ENCODE measurements around the gene RETN.

RETN gene

GRCh38 chr19:7699417-7700401, 30.9 kb downstream of the RETN start:
- Histone ChIP-seq H3K4me1 (ENCODE audit: control insufficient read depth, low read length) (peaks cover 26% of the 10 kb centered on the region), H3K79me2 (ENCODE audit: control insufficient read depth, low read length) (no peaks in the 10 kb centered on the region), H3K27me3 (ENCODE audit: control insufficient read depth, low read length) (peaks cover 75% of the 10 kb centered on the region), H3K4me3 (ENCODE audit: low read length) (no peak overlapping the region), H3K27ac (ENCODE audit: low read depth, low read length) (no peak overlapping the region), H3F3A (ENCODE audit: control insufficient read depth, insufficient read depth) (peaks cover 7% of the 10 kb centered on the region; the same call in 1 of the 2 replicates), H3K4me2 (ENCODE audit: low read length) (no peak overlapping the region), H4K20me1 (ENCODE audit: control insufficient read depth, insufficient read depth, low read depth, low read length) (peaks cover 4% of the 10 kb centered on the region; the same call in 1 of the 2 replicates), H3K9me3 (ENCODE audit: control insufficient read depth, insufficient read depth, low read length) (no peaks in the 10 kb centered on the region), H3K9me2 (replicated peaks; ENCODE audit: control insufficient read depth, low read length) (no peaks in the 10 kb centered on the region), H3K36me3 (ENCODE audit: control insufficient read depth, low read length) (no peaks in the 10 kb centered on the region)
- TF ChIP-seq CTCF (IDR thresholded peaks at IDR 0.05; ENCODE audit: low read depth, low read length, poor library complexity, severe bottlenecking) (no peak), EZH2phosphoT487 (IDR thresholded peaks at IDR 0.05; ENCODE audit: borderline replicate concordance, low read length) (no peak)

- H3K4me1 ChIP-seq (ENCODE audit: control insufficient read depth, low read length) = peaks cover 38% of the 10 kb centered on the region
- H3K9me3 ChIP-seq (ENCODE audit: control insufficient read depth, insufficient read depth, low read length) = no peaks in the 10 kb centered on the region
- H3K27me3 ChIP-seq (ENCODE audit: control insufficient read depth, low read length) = peaks cover 80% of the 10 kb centered on the region
- H3K4me2 ChIP-seq (ENCODE audit: low read length) = no peak overlapping the region
- no peaks in the 10 kb centered on the region for H3K36me3 ChIP-seq (ENCODE audit: control insufficient read depth, low read length)
- no peaks in the 10 kb centered on the region for H3K9me2 ChIP-seq (replicated peaks; ENCODE audit: control insufficient read depth, low read length)
- TF ChIP-seq CTCF (IDR thresholded peaks at IDR 0.05; ENCODE audit: low read depth, low read length, poor library complexity, severe bottlenecking) (no peak), EZH2phosphoT487 (IDR thresholded peaks at IDR 0.05; ENCODE audit: borderline replicate concordance, low read length) (no peak)
- no peaks in the 10 kb centered on the region for H3K79me2 ChIP-seq (ENCODE audit: control insufficient read depth, low read length)
- peaks cover 7% of the 10 kb centered on the region; the same call in 1 of the 2 replicates for H3F3A ChIP-seq (ENCODE audit: control insufficient read depth, insufficient read depth)
- no peak overlapping the region for H3K27ac ChIP-seq (ENCODE audit: low read depth, low read length)
- H3K4me3 ChIP-seq (ENCODE audit: low read length) = no peak overlapping the region
- H4K20me1 ChIP-seq (ENCODE audit: control insufficient read depth, insufficient read depth, low read depth, low read length) = peaks cover 4% of the 10 kb centered on the region; the same call in 1 of the 2 replicates
These were observed 32.3 kb downstream of the RETN start for GRCh38 chr19:7701049-7701653.

- H3K79me2 ChIP-seq (ENCODE audit: control insufficient read depth, low read length) = no peaks in the 10 kb centered on the region
- TF ChIP-seq EZH2phosphoT487 (IDR thresholded peaks at IDR 0.05; ENCODE audit: borderline replicate concordance, low read length) (no peak), CTCF (IDR thresholded peaks at IDR 0.05; ENCODE audit: low read depth, low read length, poor library complexity, severe bottlenecking) (no peak)
- no peak within 1 kb of the TSS for H3K27ac ChIP-seq (ENCODE audit: low read depth, low read length)
- no peaks in the 10 kb centered on the region for H3K9me3 ChIP-seq (ENCODE audit: control insufficient read depth, insufficient read depth, low read length)
- peak within 1 kb of the TSS; percentile 31 for H3K4me2 ChIP-seq (ENCODE audit: low read length)
- H3K9me2 ChIP-seq (replicated peaks; ENCODE audit: control insufficient read depth, low read length) = no peaks in the 10 kb centered on the region
- H3K36me3 ChIP-seq (ENCODE audit: control insufficient read depth, low read length) = no peaks in the 10 kb centered on the region
- H3K27me3 ChIP-seq (ENCODE audit: control insufficient read depth, low read length) = peaks cover 81% of the 10 kb centered on the region
- H4K20me1 ChIP-seq (ENCODE audit: control insufficient read depth, insufficient read depth, low read depth, low read length) = peaks cover 4% of the 10 kb centered on the region; the same call in 1 of the 2 replicates
- H3K4me3 ChIP-seq (ENCODE audit: low read length) = no peak within 1 kb of the TSS
- H3F3A ChIP-seq (ENCODE audit: control insufficient read depth, insufficient read depth) = peaks cover 7% of the 10 kb centered on the region; the same call in 1 of the 2 replicates
- H3K4me1 ChIP-seq (ENCODE audit: control insufficient read depth, low read length) = peaks cover 40% of the 10 kb centered on the region
These were observed 33.0 kb downstream of the RETN start, which contains the start of gene FCER2 for GRCh38 chr19:7701654-7702457. Gene FCER2, minus strand, starts transcription at chr19:7702131. Its CDS starts 2,371 bp downstream, at chr19:7699760.
